ENCODE data around the gene ST8SIA1. TPM values are rescaled to one million over a fixed set of nuclear protein-coding genes. Genes with fewer than 3 reads are reported as not detected.

Gene ST8SIA1
- total RNA-seq, 1 donor from 2014 or later, result 1.8 TPM

GRCh38 chr12:22228022-22228875, 106.3 kb downstream of the ST8SIA1 start:
- H3K4me1 ChIP-seq, result no peaks in the 10 kb centered on the region
- no peak for TF ChIP-seq CTCF (IDR thresholded peaks at IDR 0.05)
- no peak for TF ChIP-seq EZH2phosphoT487 (IDR thresholded peaks at IDR 0.05)
- TF ChIP-seq EZH2 (IDR thresholded peaks at IDR 0.05), result no peak
- no peak overlapping the region for H3K4me2 ChIP-seq
- no peaks in the 10 kb centered on the region for H4K20me1 ChIP-seq (ENCODE audit: low read depth)
- Mint-ChIP-seq H3K27me3 (ENCODE audit: insufficient read depth, low read depth) (peaks cover 2% of the 10 kb centered on the region), H3K9me3 (no peaks in the 10 kb centered on the region), H3K27ac (peak overlapping the region; percentile 25), H3K36me3 (no peaks in the 10 kb centered on the region), H3K4me3 (no peak overlapping the region), H3K4me1 (peaks cover 17% of the 10 kb centered on the region)
- no peak overlapping the region for H3K9ac ChIP-seq
- no peaks in the 10 kb centered on the region for H3K9me3 ChIP-seq (ENCODE audit: low read depth)
- no peaks in the 10 kb centered on the region for H3K27me3 ChIP-seq
- H3K4me3 ChIP-seq, result no peak overlapping the region
- H3K36me3 ChIP-seq, result no peaks in the 10 kb centered on the region
- DNase-seq (ENCODE audit: low spot score), result no peak
- H2AFZ ChIP-seq (replicated peaks), result no peak overlapping the region
- H3K27ac ChIP-seq, result no peak overlapping the region
- H3F3A ChIP-seq (ENCODE audit: low read depth), result no peaks in the 10 kb centered on the region
- no peaks in the 10 kb centered on the region for H3K79me2 ChIP-seq (ENCODE audit: low read depth)

- H3K4me2 ChIP-seq, result no peak overlapping the region
- H3K79me2 ChIP-seq (ENCODE audit: low read depth), result no peaks in the 10 kb centered on the region
- Mint-ChIP-seq H3K36me3 (no peaks in the 10 kb centered on the region), H3K4me3 (no peak overlapping the region), H3K4me1 (peaks cover 12% of the 10 kb centered on the region), H3K27ac (peak overlapping the region; percentile 63), H3K27me3 (ENCODE audit: insufficient read depth, low read depth) (no peaks in the 10 kb centered on the region), H3K9me3 (no peaks in the 10 kb centered on the region)
- no peak overlapping the region for H3K27ac ChIP-seq
- H4K20me1 ChIP-seq (ENCODE audit: low read depth), result no peaks in the 10 kb centered on the region
- no peaks in the 10 kb centered on the region for H3F3A ChIP-seq (ENCODE audit: low read depth)
- no peaks in the 10 kb centered on the region for H3K27me3 ChIP-seq
- H3K4me3 ChIP-seq, result no peak overlapping the region
- no peaks in the 10 kb centered on the region for H3K36me3 ChIP-seq
- no peak for DNase-seq (ENCODE audit: low spot score)
- TF ChIP-seq EZH2phosphoT487 (IDR thresholded peaks at IDR 0.05) (no peak), CTCF (IDR thresholded peaks at IDR 0.05) (no peak), EZH2 (IDR thresholded peaks at IDR 0.05) (no peak)
- H2AFZ ChIP-seq (replicated peaks), result no peak overlapping the region
- no peaks in the 10 kb centered on the region for H3K9me3 ChIP-seq (ENCODE audit: low read depth)
- no peak overlapping the region for H3K9ac ChIP-seq
- H3K4me1 ChIP-seq, result no peaks in the 10 kb centered on the region
Measured at GRCh38 chr12:22223356-22223755, 111.2 kb downstream of the ST8SIA1 start.

- Mint-ChIP-seq H3K9me3 (peaks cover 8% of the 10 kb centered on the region), H3K27ac (no peak overlapping the region), H3K36me3 (no peaks in the 10 kb centered on the region), H3K27me3 (ENCODE audit: insufficient read depth, low read depth) (no peaks in the 10 kb centered on the region), H3K4me3 (no peak overlapping the region), H3K4me1 (no peaks in the 10 kb centered on the region)
- Histone ChIP-seq H3K4me3 (no peak overlapping the region), H3K9me3 (ENCODE audit: low read depth) (no peaks in the 10 kb centered on the region), H4K20me1 (ENCODE audit: low read depth) (no peaks in the 10 kb centered on the region), H3K4me1 (no peaks in the 10 kb centered on the region), H3K36me3 (no peaks in the 10 kb centered on the region), H3K9ac (no peak overlapping the region), H3F3A (ENCODE audit: low read depth) (no peaks in the 10 kb centered on the region), H3K79me2 (ENCODE audit: low read depth) (no peaks in the 10 kb centered on the region), H3K27ac (no peak overlapping the region), H3K4me2 (no peak overlapping the region), H3K27me3 (no peaks in the 10 kb centered on the region), H2AFZ (replicated peaks) (no peak overlapping the region)
- no peak for DNase-seq (ENCODE audit: low spot score)
- TF ChIP-seq EZH2phosphoT487 (IDR thresholded peaks at IDR 0.05), result no peak
- TF ChIP-seq EZH2 (IDR thresholded peaks at IDR 0.05), result no peak
- TF ChIP-seq CTCF (IDR thresholded peaks at IDR 0.05), result no peak
Measured at GRCh38 chr12:22217556-22217955, 117.0 kb downstream of the ST8SIA1 start.

Data from neural progenitor cell (in vitro differentiated cells).